NAMALWA (cell line): Measurements from ENCODE around the gene C16orf96.
A peak's percentile ranks its signal among the peaks of the same experiment; 100 is the strongest.

ENCODE experiments used
- DNase-seq: peaks from one replicate; pipeline ENCODE4 v3.0.0-alpha.2; 2015; ENCODE audit warnings: low spot score

Gene C16orf96

DNA sequence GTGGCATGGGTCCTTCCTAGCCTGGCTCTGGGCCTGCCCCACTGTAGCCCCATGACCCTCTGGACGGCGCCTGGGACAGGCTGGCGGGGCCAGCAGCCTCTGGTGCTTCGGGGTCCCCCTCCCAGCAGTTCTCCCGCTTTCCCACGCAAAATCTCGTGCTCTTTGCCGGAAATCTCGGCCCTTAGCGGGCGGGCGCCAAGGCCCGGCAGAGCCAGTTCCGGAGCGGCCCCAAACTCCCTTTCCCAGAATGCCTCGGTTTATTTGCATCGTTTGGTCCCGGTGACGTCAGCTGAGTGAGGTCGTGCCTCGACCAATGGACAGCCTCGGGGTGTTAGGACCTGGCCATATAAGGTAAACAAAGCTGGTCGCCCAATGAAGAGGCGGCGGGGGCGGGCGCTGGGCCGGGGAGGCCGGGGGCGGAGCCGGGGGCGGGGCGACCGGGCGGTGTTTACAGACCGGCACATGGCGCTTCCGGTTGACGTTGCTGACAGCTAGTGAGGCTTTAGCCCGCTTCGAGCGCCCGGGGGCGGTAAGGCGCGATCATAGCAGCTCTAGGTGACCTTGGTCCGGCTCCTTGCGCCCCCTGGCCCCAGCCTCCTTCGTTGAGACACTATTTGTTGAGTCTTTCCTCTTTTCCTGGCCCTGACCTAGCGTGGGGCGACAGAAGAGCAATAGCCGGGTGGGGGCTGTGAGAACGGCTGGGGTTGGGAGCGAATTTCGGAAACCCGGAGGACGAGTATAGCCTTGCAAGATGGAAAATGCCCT, 60.1 kb downstream of the C16orf96 start:
- DNase-seq, result peak; percentile 100

DNA sequence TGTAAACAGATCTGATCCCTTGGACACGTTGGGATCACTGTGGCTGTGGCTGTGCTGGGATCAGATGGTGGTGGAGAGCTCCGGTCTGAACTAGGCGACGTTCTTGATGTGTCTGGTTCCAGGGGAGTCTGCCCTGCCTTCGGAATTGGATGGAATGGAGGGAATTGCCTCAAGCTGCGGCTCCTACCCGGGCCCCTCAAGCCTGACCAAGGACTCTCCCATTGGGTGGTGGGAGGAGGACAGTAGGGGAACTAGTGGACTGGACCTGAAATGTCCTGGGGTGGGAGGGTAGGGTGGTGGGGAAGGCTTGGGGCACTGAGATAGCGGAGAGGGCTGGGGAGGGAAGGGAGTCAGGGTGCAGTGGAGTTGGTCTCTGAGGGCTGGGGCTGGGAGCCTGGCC, 61.7 kb downstream of the C16orf96 start:
- no peak for DNase-seq

DNA sequence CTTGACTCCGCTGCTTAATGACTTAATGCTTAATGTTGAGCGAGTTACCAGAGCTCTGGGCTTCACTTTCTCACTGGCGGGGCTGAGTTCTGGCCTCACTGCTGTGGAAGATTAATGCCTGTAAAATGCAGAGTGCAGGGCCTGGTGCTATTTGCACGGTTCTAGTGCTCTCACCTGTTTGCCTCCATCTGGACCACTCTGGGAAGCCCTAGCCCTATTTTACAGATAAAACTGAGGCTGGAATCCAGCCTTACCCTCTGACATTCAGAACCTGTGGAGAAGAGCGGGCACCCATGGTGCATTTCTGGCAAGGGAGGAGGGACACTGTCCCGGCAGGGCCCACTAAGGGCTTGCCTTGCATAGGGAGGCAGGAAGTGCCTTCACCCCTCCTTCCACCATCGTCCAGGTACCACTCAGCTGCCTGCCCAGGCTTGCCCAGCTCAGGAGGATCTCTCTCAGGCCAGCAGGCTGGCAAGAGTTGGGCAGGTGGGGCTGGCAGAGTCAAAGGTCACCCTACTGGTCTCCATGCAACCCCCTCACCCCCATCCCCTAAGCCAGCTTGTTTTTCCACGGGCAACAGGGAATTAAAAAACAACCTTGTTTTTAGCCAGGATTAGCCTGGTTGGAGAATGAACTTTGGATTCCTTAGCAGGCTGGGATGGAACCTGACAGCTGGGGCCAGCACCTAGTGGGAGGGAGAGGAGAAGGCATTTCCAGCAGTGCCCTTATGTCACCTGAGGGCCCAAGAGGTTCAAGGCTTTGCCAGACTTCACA, 62.7 kb downstream of the C16orf96 start:
- no peak for DNase-seq

DNA sequence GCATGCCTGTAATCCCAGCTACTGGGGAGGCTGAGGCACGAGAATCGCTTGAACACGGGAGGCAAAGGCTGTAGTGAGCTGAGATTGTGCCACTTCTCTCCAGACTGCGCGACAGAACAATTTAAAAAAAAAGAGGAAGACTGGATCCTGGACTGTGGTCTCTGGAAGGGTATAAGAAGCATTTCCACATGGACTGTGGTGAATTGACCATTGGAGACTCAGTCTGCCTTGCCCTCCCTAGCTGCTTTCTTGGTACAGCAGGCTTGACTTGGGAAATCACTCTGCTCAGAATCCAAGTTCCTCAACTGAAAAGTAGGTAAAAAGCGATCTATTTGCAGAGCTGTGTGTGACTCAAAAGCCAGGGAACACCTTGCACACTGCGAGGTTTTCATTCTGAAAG, 67.5 kb downstream of the C16orf96 start:
- no peak for DNase-seq

DNA sequence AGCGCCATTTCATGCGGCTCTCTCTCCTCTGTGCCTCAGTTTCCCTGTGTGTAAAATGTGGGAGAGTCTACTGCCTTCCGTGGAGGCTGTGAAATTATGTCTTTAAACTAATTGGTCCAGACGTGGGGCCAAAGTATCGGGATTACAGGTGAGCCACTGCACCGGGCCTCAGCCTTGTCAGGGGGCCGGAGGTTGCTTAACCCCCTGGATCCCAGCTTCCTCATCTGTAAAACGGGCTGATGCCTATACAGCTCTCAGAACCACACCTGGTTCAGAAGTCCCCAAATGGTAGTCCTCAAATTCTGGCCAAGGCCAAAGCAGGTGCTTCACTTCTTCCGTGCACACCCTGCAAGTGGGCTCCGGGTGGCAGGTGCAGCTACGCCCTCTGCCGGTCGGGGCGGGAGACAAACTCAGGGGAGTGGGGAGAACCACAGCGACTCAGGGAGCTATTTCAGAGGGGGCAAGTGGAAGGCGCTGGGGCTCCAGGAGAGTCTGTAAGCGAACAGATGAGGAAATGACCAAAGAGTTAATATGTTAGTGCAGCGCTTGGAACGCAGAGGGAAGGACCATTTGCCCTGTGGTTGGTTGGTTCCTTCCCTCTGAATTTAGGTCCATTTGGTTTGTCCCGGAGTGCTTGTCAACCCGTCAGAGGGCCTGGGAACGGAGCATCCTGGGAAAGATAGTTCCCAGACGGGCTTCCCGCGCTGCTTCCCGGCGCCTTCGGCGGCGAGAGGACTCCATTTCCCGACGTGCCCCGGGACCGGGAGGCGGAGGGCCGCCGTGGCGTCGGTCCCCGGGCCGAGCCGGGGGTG, 68.1 kb downstream of the C16orf96 start, which contains the start of gene MGRN1:
Gene MGRN1, plus strand, starts transcription at position 812 of the 812 bp plus-strand sequence. CDS start 135 bp downstream, outside the sequence.
- peak; percentile 95 for DNase-seq

DNA sequence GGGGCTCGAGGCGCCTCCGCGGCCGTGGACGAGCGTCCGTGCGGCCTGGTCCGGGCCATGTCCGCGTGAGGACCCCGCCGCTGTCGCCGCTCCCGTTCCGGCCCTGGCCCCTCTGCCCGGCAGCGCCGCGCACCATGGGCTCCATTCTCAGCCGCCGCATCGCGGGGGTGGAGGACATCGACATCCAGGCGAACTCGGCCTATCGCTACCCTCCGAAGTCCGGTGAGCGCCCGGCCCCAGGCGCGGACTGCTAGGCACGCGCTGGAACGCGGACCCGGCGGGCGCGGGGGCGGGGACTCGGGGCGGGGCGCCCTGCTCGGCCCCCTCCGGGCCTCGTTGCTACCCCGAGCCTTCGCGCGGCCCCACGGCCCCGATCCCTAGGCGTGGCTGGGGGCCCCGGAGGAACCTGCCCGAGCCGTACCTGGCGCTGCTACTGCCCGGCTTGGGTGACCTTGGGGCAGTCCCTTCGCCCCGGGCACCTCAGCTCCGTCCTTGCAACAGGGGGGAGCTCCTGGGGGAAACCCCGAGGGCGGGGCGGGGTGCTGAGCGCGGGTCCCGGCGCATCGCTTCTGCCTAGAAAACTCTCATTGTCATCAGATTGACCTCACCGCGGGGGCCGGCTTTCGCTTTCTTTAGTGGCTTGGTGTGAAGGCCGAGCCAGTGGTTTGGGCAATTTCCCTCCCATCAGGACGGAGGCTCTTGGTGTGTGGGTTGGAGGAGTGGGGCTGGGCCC, 68.9 kb downstream of the C16orf96 start:
- peak; percentile 71 for DNase-seq

DNA sequence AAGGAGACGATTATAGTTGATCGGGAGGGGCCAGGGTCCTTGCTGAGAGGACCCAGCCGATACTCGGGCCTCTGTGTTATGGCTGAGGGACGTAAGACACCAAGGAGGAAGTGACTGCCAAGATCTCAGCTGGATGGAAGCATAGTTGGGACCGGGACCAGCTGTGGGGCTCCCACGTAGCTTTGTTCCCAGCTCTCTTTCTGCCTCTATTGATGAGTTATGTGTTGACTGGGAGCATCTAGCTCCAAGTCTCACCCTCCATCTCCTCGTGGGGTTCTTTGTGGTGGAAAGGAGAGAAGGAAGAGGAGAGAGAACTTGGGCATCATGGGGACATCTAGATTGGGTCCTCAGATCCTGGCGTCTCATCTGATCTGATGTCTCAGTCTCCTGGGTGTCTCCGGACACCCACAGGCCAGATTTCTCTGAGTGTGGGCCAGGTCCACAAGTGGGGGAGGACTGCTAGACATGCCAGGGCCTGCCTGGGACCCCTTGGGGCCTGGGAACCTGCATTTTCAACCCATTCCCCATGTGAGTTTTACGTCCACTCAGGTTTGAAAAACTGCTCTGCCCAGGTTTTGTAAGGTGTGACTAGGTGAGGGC, 69.5 kb downstream of the C16orf96 start:
- DNase-seq, result no peak

DNA sequence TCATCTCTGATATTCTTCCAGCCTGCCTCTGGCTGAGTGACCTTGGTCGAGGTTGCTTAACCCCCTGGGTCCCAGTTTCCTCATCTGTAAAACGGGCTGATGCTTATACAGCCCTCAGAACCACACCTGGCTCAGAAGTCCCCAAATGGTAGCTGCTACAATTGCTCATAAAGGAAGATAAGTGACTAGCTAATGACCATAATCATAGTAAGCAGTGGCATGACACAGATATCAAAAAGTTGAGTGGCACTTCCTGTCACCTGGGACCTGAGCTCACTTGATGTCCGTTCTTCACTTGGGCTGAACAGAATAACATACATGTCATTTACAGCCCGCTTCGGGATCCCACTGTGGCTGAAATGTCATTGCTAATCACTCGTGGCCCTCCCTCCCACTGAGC, 70.3 kb downstream of the C16orf96 start:
- DNase-seq, result no peak

DNA sequence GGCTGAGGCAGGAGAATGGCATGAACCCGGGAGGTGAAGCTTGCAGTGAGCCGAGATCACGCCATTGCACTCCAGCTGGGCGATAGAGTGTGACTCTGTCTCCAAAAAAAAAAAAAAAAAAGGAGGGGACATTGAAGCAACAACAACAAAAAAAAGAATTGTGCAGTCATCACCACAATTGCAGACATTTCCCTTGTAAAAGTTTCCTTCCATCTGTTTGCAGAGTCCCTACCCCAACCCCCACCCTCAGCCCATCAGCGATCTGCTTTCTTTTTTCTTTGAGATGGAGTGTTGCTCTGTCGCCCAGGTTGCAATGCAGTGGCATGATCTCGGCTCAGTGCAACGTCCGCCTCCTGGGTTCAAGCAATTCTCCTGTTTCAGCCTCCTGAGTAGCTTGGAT, 72.1 kb downstream of the C16orf96 start:
- no peak for DNase-seq

DNA sequence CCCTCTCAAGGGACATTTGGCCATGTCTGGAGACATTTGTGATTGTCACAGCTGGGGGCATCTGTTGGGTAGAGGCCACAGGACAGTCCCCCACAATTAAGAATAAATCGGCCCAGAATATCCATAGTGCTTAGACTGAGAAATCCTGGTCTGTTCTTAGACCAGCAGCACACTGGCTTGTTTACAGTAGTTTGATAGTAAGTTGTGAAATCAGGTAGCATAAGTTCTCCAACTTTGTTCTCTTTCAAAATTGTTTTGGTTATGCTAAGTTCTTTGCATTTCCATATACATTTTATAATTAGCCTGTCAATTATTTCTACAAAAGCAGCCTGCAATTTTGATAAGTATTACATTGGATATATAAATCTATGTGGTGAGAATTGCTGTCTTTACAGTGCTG, 75.3 kb downstream of the C16orf96 start:
- DNase-seq, result no peak

DNA sequence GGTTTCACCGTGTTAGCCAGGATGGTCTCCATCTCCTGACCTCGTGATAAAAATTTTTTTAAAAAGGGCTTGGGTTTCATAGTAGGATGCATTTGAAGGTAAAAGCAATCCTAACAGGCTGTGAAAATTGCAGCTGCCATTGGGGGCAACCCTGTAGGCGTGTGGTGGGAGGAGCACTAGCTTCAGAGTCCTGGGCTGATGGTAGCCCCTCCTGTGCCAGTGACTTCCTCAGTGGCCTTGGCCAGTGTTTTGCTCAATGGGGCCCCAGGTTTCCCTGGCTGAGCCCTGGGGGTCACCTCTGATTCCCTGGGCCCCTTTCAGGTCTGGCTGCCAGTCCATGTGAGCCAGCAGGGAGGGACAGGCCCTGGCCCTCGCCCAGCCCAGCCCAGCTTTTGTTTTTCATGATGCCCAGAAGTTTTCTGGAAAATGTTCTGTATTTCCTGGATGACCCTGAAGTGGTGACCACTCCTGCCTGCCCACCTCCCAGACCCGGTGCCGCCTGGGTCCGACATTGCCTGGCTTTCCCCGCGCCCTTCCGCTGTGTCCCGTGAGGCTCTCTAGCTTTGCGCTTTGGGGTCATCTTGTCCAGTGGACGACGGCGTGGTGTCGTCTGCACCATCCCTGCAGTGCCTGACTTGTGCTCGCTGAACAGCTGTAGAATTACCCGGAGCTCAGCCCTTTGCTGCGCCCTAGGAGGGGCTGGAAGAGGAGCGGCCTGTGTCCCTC, 77.9 kb downstream of the C16orf96 start:
- no peak for DNase-seq

DNA sequence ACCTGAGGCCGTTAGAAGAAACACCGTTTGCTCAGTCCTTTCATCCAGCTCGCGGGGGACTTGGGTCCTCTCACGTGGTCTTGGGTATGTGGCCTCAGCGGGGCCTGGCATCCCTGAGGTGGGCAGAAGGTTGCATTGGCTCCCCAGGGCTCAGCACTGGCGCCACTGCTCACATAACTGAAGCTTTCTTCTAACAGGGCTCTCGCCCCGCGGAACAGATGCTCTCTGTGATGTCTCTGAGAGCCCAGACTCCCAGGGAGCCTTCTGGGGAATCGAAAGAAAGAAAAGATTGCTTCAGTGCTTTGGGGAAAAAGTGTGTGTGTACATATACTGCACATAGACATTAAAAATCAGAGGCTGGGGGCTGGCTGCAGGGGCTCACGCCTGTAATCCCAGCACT, 78.6 kb downstream of the C16orf96 start:
- no peak for DNase-seq

DNA sequence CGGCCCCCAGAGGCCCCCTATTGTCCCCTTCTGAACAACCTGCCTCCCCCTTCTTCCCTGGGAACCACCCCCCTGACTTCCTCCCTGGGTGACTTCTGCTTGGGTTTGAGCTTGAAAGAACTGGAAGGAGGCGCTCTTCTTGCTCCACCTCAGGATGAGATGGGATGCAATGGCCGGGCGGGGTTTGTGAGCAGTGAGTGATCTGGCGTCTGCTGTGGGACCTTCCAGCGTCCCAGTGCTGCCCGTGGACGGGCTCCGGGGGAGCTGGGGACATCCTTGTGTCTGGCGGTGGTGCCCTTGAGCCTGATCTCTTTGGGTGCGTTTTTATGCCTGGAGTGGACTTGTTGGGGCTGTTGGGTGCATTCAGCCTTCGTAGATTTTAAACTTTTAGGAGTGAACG, 80.1 kb downstream of the C16orf96 start:
- no peak for DNase-seq

DNA sequence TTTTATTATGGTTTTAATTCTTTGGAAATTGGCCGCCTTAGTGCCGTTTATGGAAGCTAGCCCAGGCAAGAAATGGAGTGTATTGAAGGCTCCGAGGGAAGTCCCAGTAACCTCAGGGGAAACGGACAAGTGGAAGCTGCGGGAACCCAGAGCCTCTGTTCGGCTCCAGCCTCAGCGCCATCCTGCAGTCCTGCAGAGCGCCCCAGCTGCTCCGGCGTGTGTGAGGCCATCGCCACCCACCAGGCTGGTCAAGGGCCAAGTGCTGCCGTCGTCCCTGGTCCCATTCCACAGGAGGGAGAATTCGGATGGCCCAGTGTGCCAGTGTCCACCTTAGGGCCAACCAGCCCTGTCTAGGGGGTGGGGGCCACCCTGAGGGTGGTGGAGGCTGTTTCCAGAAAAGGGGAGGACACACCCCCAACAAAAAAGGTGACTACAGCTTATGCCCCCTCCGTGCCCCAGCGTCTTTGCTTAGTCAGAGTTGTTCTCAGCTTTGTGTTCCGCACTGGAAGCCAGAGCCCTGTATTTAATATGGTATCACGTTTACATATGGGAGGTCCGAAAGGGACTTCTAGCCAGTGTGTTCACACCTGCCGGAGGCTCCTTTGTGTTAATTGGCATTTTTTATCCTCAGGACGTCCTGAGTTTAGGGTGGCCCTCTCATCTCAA, 81.5 kb downstream of the C16orf96 start:
- no peak for DNase-seq

DNA sequence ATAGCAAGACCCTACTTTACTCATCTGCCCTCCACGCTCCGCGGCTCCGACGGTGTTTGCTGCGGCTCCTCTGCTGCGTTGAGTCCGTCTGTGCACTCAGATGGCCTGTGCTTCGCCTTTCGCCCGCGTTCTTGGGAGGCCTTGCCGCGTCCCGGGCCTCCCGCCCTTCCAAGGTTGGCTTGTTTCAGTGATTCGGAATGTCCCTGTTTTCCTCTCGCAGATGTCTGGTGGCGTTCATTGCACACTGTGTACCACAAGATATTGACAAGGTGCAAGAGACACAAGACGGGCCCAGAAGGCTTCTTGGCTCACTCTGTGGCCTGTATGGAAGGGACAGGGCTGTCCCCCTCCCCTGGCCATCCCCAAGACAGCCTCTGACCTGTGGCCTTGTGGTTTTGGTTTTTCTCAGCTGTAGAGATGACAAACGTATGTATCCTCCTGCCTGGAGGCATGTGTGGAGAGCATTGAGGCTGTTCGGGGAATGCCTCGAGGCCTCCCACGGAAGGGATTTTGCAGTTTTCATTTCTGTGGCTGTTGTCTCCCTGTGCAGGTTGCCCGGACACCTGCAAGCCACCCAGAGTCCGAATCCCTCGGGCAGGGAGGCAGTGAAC, 83.9 kb downstream of the C16orf96 start:
- no peak for DNase-seq

DNA sequence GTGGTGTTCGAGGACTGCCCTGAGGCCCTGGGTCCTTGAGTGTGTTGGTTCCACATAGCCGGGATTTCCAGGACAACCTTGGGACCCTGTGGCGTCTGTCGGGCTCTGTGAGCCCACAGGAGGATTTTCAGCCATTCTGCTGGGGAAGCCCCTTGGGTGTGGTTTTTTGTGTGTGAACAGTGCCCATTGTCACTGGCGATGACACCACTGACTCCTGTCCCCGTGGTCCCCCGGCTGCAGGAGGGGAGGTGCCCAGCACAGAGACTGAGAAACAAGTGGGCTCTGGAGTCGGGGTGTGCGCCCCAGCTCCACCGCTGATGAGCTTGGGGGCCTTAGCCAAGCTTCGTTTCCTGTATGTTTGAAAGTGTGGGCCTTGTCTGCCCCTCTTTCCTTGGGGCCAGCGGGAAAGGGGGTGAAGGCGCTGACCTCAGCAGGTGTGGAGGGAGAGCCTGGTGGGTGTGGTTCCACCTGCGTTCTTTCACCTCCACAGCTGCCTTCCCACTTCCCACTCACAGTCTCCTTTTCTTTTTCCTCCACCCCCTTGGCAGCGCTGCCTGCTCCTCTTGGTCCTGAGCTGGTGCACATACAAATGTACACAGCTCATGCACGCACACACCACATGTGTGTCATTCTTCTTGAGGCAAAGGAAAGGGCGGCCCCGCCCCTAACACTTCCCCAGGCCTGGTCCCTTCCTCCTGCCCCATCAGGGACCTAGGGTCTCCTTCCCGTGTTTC, 84.6 kb downstream of the C16orf96 start:
- DNase-seq, result no peak

DNA sequence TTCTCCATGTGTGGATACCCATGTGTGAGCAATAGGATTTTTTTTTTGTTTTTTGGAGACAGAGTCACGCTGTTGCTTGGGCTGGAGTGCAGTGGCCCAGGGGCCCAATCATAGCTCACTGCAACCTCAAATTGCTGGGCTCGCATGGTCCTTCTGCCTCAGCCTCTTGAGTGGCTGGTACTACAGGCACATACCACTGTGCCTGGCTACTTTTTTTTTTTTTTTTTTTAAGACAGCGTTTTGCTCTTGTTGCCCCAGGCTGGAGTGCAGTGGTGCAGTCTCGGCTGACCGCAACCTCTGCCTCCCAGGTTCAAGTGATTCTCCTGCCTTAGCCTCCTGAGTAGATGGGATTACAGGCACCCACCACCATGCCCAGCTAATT, 85.2 kb downstream of the C16orf96 start:
- no peak for DNase-seq

DNA sequence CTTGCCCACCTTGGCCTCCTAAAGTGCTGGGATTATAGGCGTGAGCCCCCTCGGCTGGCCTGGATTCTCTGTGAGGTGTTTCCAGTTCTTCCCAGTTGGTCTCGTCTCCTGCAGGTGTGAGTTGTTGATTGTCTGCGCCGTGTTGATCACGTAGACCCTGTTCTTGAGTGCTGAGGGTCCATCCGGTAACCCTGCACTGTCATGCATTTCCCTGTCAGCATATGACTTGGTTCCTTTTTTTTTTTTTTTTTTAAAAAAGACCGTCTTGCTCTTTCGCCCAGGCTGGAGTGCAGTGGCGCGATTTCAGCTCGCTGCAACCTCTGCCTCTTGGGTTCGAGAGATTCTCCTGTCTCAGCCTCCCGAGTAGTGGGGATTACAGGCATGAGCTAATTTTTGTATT, 85.8 kb downstream of the C16orf96 start:
- DNase-seq, result no peak
